Fibroblast of gingiva (primary cell): ENCODE measurements around the gene ZNF276.
A peak's percentile ranks its signal among the peaks of the same experiment; 100 is the strongest.
"Not testable (repeated sequence)": the region's sequence is repeated elsewhere in the genome, so short reads cannot be mapped to it uniquely, and the experiment has no call there.

Source experiments
- DNase-seq: peaks from one replicate; pipeline ENCODE4 v3.0.0-alpha.2; 2011; ENCODE audit warnings: low read depth

Gene ZNF276

GRCh38 chr16:89738538-89739317 lies 17.4 kb downstream of the ZNF276 start:
- no peak for DNase-seq

- no peak for DNase-seq
These were observed 18.0 kb downstream of the ZNF276 start for GRCh38 chr16:89739383-89739782.

- no peak for DNase-seq
These were observed 20.1 kb downstream of the ZNF276 start for GRCh38 chr16:89741342-89742014.

GRCh38 chr16:89742948-89743347 lies 21.6 kb downstream of the ZNF276 start:
- no peak for DNase-seq

GRCh38 chr16:89744813-89745212 lies 23.5 kb downstream of the ZNF276 start:
- no peak for DNase-seq

GRCh38 chr16:89746043-89746442 lies 24.7 kb downstream of the ZNF276 start:
- no peak for DNase-seq

- no peak for DNase-seq
These were observed 26.7 kb downstream of the ZNF276 start for GRCh38 chr16:89748076-89748475.

GRCh38 chr16:89748921-89749320 lies 27.6 kb downstream of the ZNF276 start:
- DNase-seq = no peak

GRCh38 chr16:89749637-89750036 lies 28.3 kb downstream of the ZNF276 start:
- DNase-seq = no peak

- DNase-seq = no peak
These were observed 38.5 kb downstream of the ZNF276 start for GRCh38 chr16:89759746-89760340.

GRCh38 chr16:89761304-89761922 lies 40.1 kb downstream of the ZNF276 start:
- no peak for DNase-seq

GRCh38 chr16:89764711-89765201 lies 43.4 kb downstream of the ZNF276 start:
- DNase-seq = peak; percentile 24

GRCh38 chr16:89765292-89765830 lies 44.0 kb downstream of the ZNF276 start:
- DNase-seq = no peak

- DNase-seq = no peak
These were observed 49.0 kb downstream of the ZNF276 start for GRCh38 chr16:89770367-89770766.

- no peak for DNase-seq
These were observed 53.9 kb downstream of the ZNF276 start for GRCh38 chr16:89775223-89775622.

GRCh38 chr16:89778211-89778610 lies 56.9 kb downstream of the ZNF276 start:
- not testable (repeated sequence) for DNase-seq

- no peak for DNase-seq
These were observed 58.0 kb downstream of the ZNF276 start for GRCh38 chr16:89779231-89779908.

GRCh38 chr16:89779909-89780305 lies 58.6 kb downstream of the ZNF276 start:
- no peak for DNase-seq

GRCh38 chr16:89782489-89782888 lies 61.2 kb downstream of the ZNF276 start:
- no peak for DNase-seq

- not testable (repeated sequence) for DNase-seq
These were observed 62.6 kb downstream of the ZNF276 start for GRCh38 chr16:89783952-89784351.

- no peak for DNase-seq
These were observed 63.1 kb downstream of the ZNF276 start for GRCh38 chr16:89784406-89784805.
